K562 treated with DMSO at 1 percent for 4 hours (cell line): ENCODE measurements around the gene VAMP4. TPM values are rescaled to one million over a fixed set of nuclear protein-coding genes. Genes with fewer than 3 reads are reported as not detected.

Experiments
- total RNA-seq: library from RNA; unstranded; fragments of 300-600 nt; gene quantifications from 2 replicates; pipeline ENCODE4 v1.2.3, GENCODE V29; 2022; ENCODE audit not compliant: insufficient read depth

The VAMP4 gene
- 5.4 and 6.9 TPM in 2 replicates for total RNA-seq

GRCh38 chr1:171741872-171742576 lies at the start of gene VAMP4:
Gene VAMP4, minus strand, starts transcription at chr1:171742065. Its CDS starts 3,651 bp downstream, at chr1:171738414.

GRCh38 chr1:171781176-171781875 lies 39.5 kb upstream of the VAMP4 start, which contains the start of gene METTL13:
Gene METTL13, plus strand, starts transcription at chr1:171781660. Its CDS starts 308 bp downstream, at chr1:171781968.

DNA sequence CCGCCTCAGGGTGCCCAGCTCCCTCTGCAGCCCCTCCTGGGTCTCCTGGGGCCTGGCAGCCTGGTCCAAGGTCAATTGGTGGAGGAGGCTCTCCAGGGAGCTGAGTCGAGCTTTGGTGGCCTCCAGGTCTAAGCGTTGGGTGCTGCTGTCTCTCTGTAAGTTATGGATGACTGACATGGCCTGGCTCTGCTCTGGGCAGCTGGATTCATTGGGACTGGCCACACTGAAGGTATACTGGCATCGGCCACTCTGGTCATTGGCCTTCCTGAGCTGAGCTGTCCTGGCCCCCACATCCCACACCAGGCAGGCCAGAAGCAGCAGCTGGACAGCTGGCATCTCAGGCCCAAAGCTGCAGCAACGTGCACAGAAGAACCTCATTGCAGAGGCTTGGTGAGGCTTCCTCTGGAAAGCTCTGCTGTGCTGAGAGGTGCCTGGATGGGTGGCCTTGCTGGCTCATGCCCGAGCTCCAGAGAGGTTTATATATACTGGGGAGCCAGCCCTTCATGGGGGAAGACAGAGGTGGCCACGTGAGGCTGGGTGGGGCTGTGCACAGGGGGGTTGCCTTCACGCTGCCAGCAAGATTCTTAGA lies 89.5 kb downstream of the VAMP4 start, which contains the start of gene MYOC:
Gene MYOC, minus strand, starts transcription at position 455 of the 589 bp plus-strand sequence. Its CDS starts 77 bp downstream, at position 378.

Other genes starting within 250 kb of the VAMP4 start
- not detected in 2 replicates for gene MYOCOS, start 119.8 kb downstream of the VAMP4 start, total RNA-seq
- not detected in 2 replicates for gene MYOC, start 89.4 kb downstream of the VAMP4 start, total RNA-seq
- gene METTL13, start 39.6 kb upstream of the VAMP4 start, total RNA-seq, result 37.0 and 37.8 TPM in 2 replicates
- gene DNM3, start 99.4 kb upstream of the VAMP4 start, total RNA-seq, result 0.07 TPM in 1 of 2 replicates, not detected in the other